NCI-H1092 treated with DMSO at 0.1 percent for 48 hours (cell line): ENCODE results near the gene FLNB.

Experiments used
- DNase-seq: peaks from one replicate; lab custom pipeline; 2025; lab: John Stamatoyannopoulos, UW

Gene FLNB

GRCh38 chr3:58205981-58206380 lies 197.8 kb downstream of the FLNB start:
- no peak for DNase-seq

GRCh38 chr3:58206406-58207011 lies 198.3 kb downstream of the FLNB start:
- no peak for DNase-seq

- DNase-seq, result no peak
Measured at GRCh38 chr3:58207954-58208353, 199.7 kb downstream of the FLNB start.

GRCh38 chr3:58209933-58210332 lies 201.7 kb downstream of the FLNB start:
- no peak for DNase-seq

- DNase-seq, result no peak
Measured at GRCh38 chr3:58210761-58211460, 202.7 kb downstream of the FLNB start, which contains the start of gene DNASE1L3. Gene DNASE1L3 (minus strand): TSS chr3:58210972. CDS start chr3:58210906, 66 bp downstream.

- no peak for DNase-seq
Measured at GRCh38 chr3:58214484-58215316, 206.5 kb downstream of the FLNB start.

- DNase-seq, result no peak
Measured at GRCh38 chr3:58215317-58216025, 207.2 kb downstream of the FLNB start.

GRCh38 chr3:58216496-58217195 lies 208.4 kb downstream of the FLNB start:
- DNase-seq, result no peak

GRCh38 chr3:58217209-58217811 lies 209.1 kb downstream of the FLNB start:
- peak; percentile 66 for DNase-seq

GRCh38 chr3:58218904-58219303 lies 210.7 kb downstream of the FLNB start:
- no peak for DNase-seq
